H1 (cell line): ENCODE measurements around the gene DAB2IP. TPM values are rescaled to one million over a fixed set of nuclear protein-coding genes. Genes with fewer than 3 reads are reported as not detected.
A peak's percentile ranks its signal among the peaks of the same experiment; 100 is the strongest.

Experiments
- CTCF ChIA-PET: fragments of 300-600 bp; sonication (Branson Sonifier 250); formaldehyde crosslinking; loops from one replicate; lab custom pipeline; 2021; ENCODE audit not compliant: partially characterized antibody; lab: Charles Lee
- POLR2A ChIA-PET: fragments of 300-600 bp; sonication (Branson Sonifier 250); formaldehyde crosslinking; loops from one replicate; lab custom pipeline; 2021; ENCODE audit warnings: inconsistent platforms; ENCODE audit not compliant: partially characterized antibody; lab: Charles Lee
- DNase-seq, 2 experiments: peaks; one replicate each; pipeline versions ENCODE4 v3.0.0 to v3.0.0-alpha.2; 2010 to 2022; ENCODE audit warnings: low spot score in 2 of 2, low read depth in 1 of 2, mixed read lengths in 1 of 2
- FAIRE-seq: peaks from 2 replicates; lab custom pipeline; 2011; peaks lifted over from hg19 to GRCh38; lab: Jason Lieb, UNC
- H2AFZ ChIP-seq: 2 replicates; pipeline ENCODE4 v1.8.1; 2012; ENCODE audit warnings: low read length, inconsistent platforms
- H2AK5ac ChIP-seq: 2 replicates; pipeline ENCODE4 v1.6.1; 2013; ENCODE audit warnings: low read depth, low read length
- H2BK120ac ChIP-seq: replicated peaks from 2 replicates; pipeline ENCODE3; 2013; ENCODE audit warnings: low read depth, low read length, inconsistent platforms
- H2BK12ac ChIP-seq: 2 replicates; pipeline ENCODE4 v1.6.1; 2013; ENCODE audit warnings: low read depth, low read length
- H2BK15ac ChIP-seq: 2 replicates; pipeline ENCODE4 v1.6.1; 2013; ENCODE audit warnings: low read length
- H2BK20ac ChIP-seq: 2 replicates; pipeline ENCODE4 v1.6.1; 2013; ENCODE audit warnings: low read length
- H2BK5ac ChIP-seq: 2 replicates; pipeline ENCODE4 v1.6.1; 2013; ENCODE audit warnings: low read depth, low read length
- H3K14ac ChIP-seq: 2 replicates; pipeline ENCODE4 v1.6.1; 2013; ENCODE audit warnings: inconsistent platforms; ENCODE audit not compliant: insufficient read length
- H3K18ac ChIP-seq: 2 replicates; pipeline ENCODE4 v1.6.1; 2013; ENCODE audit warnings: low read length; ENCODE audit errors: extremely low read depth
- H3K23ac ChIP-seq: 2 replicates; pipeline ENCODE4 v1.6.1; 2013; ENCODE audit warnings: inconsistent platforms; ENCODE audit not compliant: insufficient read length
- H3K23me2 ChIP-seq: 2 replicates; pipeline ENCODE4 v1.6.1; 2013; ENCODE audit warnings: low read depth, low read length
- H3K27ac ChIP-seq: 2 replicates; pipeline ENCODE4 v1.6.1; 2011; ENCODE audit warnings: low read depth, low read length, inconsistent platforms
- H3K27me3 ChIP-seq, 4 experiments: replicated peaks in 1 of 4; 1 replicate in 1 of 4; 2 replicates in 3 of 4; pipeline versions ENCODE4 v1.6.1 to v1.8.1; 2011 to 2013; ENCODE audit warnings: low read length in 3 of 4, mild to moderate bottlenecking in 3 of 4, inconsistent platforms in 2 of 4, mixed read lengths in 2 of 4, moderate library complexity in 1 of 4; ENCODE audit not compliant: control insufficient read depth in 3 of 4, insufficient read depth in 3 of 4; ENCODE audit errors: extremely low read depth in 1 of 4
- H3K36me3 ChIP-seq, 4 experiments: 2 replicates each; pipeline versions ENCODE4 v1.6.1 to v1.8.1; 2011 to 2013; ENCODE audit warnings: mild to moderate bottlenecking in 4 of 4, low read length in 3 of 4, moderate library complexity in 2 of 4, control low read depth in 1 of 4, inconsistent platforms in 1 of 4; ENCODE audit not compliant: insufficient read depth in 4 of 4, control insufficient read depth in 2 of 4
- H3K4ac ChIP-seq: replicated peaks from 2 replicates; pipeline ENCODE3; 2013; ENCODE audit warnings: low read length, low read depth, mixed read lengths, inconsistent platforms; ENCODE audit not compliant: insufficient read length
- H3K4me1 ChIP-seq, 4 experiments: replicated peaks in 1 of 4; 1 replicate in 1 of 4; 2 replicates in 3 of 4; pipeline versions ENCODE4 v1.6.1 to v1.8.1; 2011 to 2013; ENCODE audit warnings: low read length in 3 of 4, inconsistent platforms in 2 of 4, mixed read lengths in 1 of 4; ENCODE audit not compliant: insufficient read depth in 4 of 4, control insufficient read depth in 3 of 4
- H3K4me2 ChIP-seq, 2 experiments: 2 replicates each; pipeline versions ENCODE4 v1.6.1 to v1.8.1; 2011 to 2013; ENCODE audit warnings: low read depth in 2 of 2, low read length in 2 of 2, control low read depth in 1 of 2, inconsistent platforms in 1 of 2, mild to moderate bottlenecking in 1 of 2; ENCODE audit not compliant: insufficient read depth in 1 of 2
- H3K4me3 ChIP-seq, 4 experiments: fragments of 200-600, 300-600 bp in 1 of 4; sonication (generic), shearing (Covaris generic), sonication (Bioruptor Twin) in 1 of 4; 2 replicates each; pipeline versions ENCODE4 v1.5.1 to v1.8.1; 2011 to 2016; ENCODE audit warnings: low read length in 4 of 4, low read depth in 3 of 4, control low read depth in 2 of 4, inconsistent platforms in 2 of 4, mild to moderate bottlenecking in 2 of 4, mixed read lengths in 1 of 4, moderate library complexity in 1 of 4; ENCODE audit not compliant: insufficient read depth in 2 of 4; ENCODE audit errors: extremely low read depth in 1 of 4
- H3K56ac ChIP-seq: replicated peaks from 2 replicates; pipeline ENCODE3; 2013; ENCODE audit warnings: low read depth, mild to moderate bottlenecking, mixed read lengths, low read length, inconsistent platforms; ENCODE audit not compliant: insufficient read length
- H3K79me1 ChIP-seq: 2 replicates; pipeline ENCODE4 v1.6.1; 2013; ENCODE audit warnings: low read depth, low read length, control low read depth
- H3K79me2 ChIP-seq, 2 experiments: 2 replicates each; pipeline versions ENCODE4 v1.6.1 to v1.8.1; 2012 to 2013; ENCODE audit warnings: low read length in 2 of 2, mild to moderate bottlenecking in 2 of 2, inconsistent platforms in 1 of 2; ENCODE audit not compliant: insufficient read depth in 2 of 2, control insufficient read depth in 1 of 2
- H3K9ac ChIP-seq, 4 experiments: replicated peaks in 1 of 4; 1 replicate in 1 of 4; 2 replicates in 3 of 4; pipeline versions ENCODE4 v1.6.1 to v1.8.1; 2011 to 2013; ENCODE audit warnings: low read depth in 3 of 4, low read length in 3 of 4, control low read depth in 2 of 4, mild to moderate bottlenecking in 2 of 4, moderate library complexity in 2 of 4, inconsistent platforms in 1 of 4; ENCODE audit errors: extremely low read depth in 1 of 4
- H3K9me3 ChIP-seq, 2 experiments: 2 replicates each; pipeline versions ENCODE4 v1.6.1 to v1.8.1; 2012 to 2013; ENCODE audit warnings: mild to moderate bottlenecking in 2 of 2, moderate library complexity in 2 of 2, control low read depth in 1 of 2, inconsistent platforms in 1 of 2, low read depth in 1 of 2, low read length in 1 of 2, mixed read lengths in 1 of 2; ENCODE audit not compliant: insufficient read depth in 2 of 2
- H4K20me1 ChIP-seq, 2 experiments: replicated peaks in 1 of 2; 2 replicates each; pipeline versions ENCODE3 to v1.8.1; 2011 to 2013; ENCODE audit warnings: inconsistent platforms in 2 of 2, low read length in 2 of 2, mild to moderate bottlenecking in 1 of 2; ENCODE audit not compliant: insufficient read depth in 2 of 2, control insufficient read depth in 1 of 2
- H4K5ac ChIP-seq: 2 replicates; pipeline ENCODE4 v1.6.1; 2013; ENCODE audit warnings: low read length, low read depth, mixed read lengths, inconsistent platforms; ENCODE audit not compliant: insufficient read length
- H4K8ac ChIP-seq: 2 replicates; pipeline ENCODE4 v1.8.0; 2013; ENCODE audit warnings: mild to moderate bottlenecking, moderate library complexity, low read length, inconsistent platforms; ENCODE audit not compliant: insufficient read depth; ENCODE audit errors: extremely low read depth
- H4K91ac ChIP-seq: replicated peaks from 2 replicates; pipeline ENCODE3; 2013; ENCODE audit warnings: low read length, mixed read lengths, inconsistent platforms; ENCODE audit not compliant: insufficient read length
- CEBPB ChIP-seq: IDR thresholded peaks from 2 replicates; pipeline ENCODE4 v1.6.1; 2012; ENCODE audit warnings: low read depth, low read length
- CHD2 ChIP-seq: IDR thresholded peaks from 2 replicates; pipeline ENCODE4 v1.6.1; 2012; ENCODE audit warnings: low read length, improper control_type of control experiment
- CREB1 ChIP-seq: IDR thresholded peaks from 2 replicates; pipeline ENCODE4 v1.6.1; 2012; ENCODE audit warnings: inconsistent platforms
- EZH2 ChIP-seq: fragments of 200-600 bp; sonication (generic); IDR thresholded peaks from 2 replicates; pipeline ENCODE4 v1.7.1; 2012; ENCODE audit warnings: low read depth, mild to moderate bottlenecking, moderate library complexity, low read length, inconsistent platforms; ENCODE audit not compliant: severe bottlenecking
- JUN ChIP-seq: IDR thresholded peaks from 2 replicates; pipeline ENCODE4 v1.6.1; 2011; ENCODE audit warnings: low read depth, mild to moderate bottlenecking, improper control_type of control experiment, low read length
- KDM1A ChIP-seq: fragments of 200-600, 300-600 bp; sonication (generic); IDR thresholded peaks from 2 replicates; pipeline ENCODE4 v1.7.1; 2016; ENCODE audit warnings: mild to moderate bottlenecking, low read length, borderline replicate concordance
- MAFK ChIP-seq: IDR thresholded peaks from 2 replicates; pipeline ENCODE4 v1.6.1; 2012; ENCODE audit warnings: low read depth, mild to moderate bottlenecking, improper control_type of control experiment, low read length
- MAX ChIP-seq: IDR thresholded peaks from 2 replicates; pipeline ENCODE4 v1.6.1; 2012; ENCODE audit warnings: inconsistent platforms
- NANOG ChIP-seq: IDR thresholded peaks from 2 replicates; pipeline ENCODE4 v1.6.1; 2011; ENCODE audit warnings: low read length, low read depth, mild to moderate bottlenecking, inconsistent platforms; ENCODE audit not compliant: insufficient read depth, poor library complexity, severe bottlenecking
- RFX5 ChIP-seq: IDR thresholded peaks from 2 replicates; pipeline ENCODE4 v1.6.1; 2011; ENCODE audit warnings: low read depth, low read length, improper control_type of control experiment, borderline replicate concordance
- SP4 ChIP-seq: IDR thresholded peaks from 2 replicates; pipeline ENCODE4 v1.6.1; 2012; ENCODE audit warnings: low read length, inconsistent platforms
- TCF12 ChIP-seq: IDR thresholded peaks from 2 replicates; pipeline ENCODE4 v1.6.1; 2011; ENCODE audit warnings: low read depth, mild to moderate bottlenecking, low read length
- USF2 ChIP-seq: IDR thresholded peaks from 2 replicates; pipeline ENCODE4 v1.6.1; 2011; ENCODE audit warnings: low read length, improper control_type of control experiment
- WGBS, 2 experiments: shearing (Covaris generic) in 1 of 2; methylation state at CpG; one replicate each; pipeline versions ENCODE4 v1.1.6 to v1.1.7; 2013 to 2015; ENCODE audit warnings: low lambda C conversion rate in 2 of 2, mixed read lengths in 2 of 2, inconsistent platforms in 1 of 2, low coverage in 1 of 2, missing lambda C conversion rate in 1 of 2; ENCODE audit not compliant: insufficient replicate concordance in 2 of 2, insufficient coverage in 1 of 2, insufficient read length in 1 of 2; ENCODE audit errors: extremely low coverage in 1 of 2, missing lambda C conversion rate in 1 of 2; 5-methylcytosine and 5-hydroxymethylcytosine counted together
- polyA plus RNA-seq, 7 experiments: library from polyadenylated mRNA; depleted of rRNA in 3 of 7; stranded (reverse) in 5 of 7; unstranded in 2 of 7; fragments of >200 nt in 5 of 7; fragments of 200-250 nt in 2 of 7; gene quantifications; 1 replicate in 5 of 7; 2 replicates in 1 of 7; 4 replicates in 1 of 7; pipeline versions ENCODE4 v1.2.1 to v1.2.3, GENCODE V29; 2011 to 2013; ENCODE audit warnings: missing spikeins in 2 of 7, mixed read lengths in 2 of 7
- total RNA-seq: library from RNA; stranded (reverse); fragmentation: NEBNext Ultra II Directional; extraction: Animal tissue kit (Norgen Biotek cat#: 25700); gene quantifications from 2 replicates; pipeline ENCODE4 v1.2.1, GENCODE V29; 2021

Gene DAB2IP
- total and polyA plus RNA-seq, 2 of the 8 experiments (the other 6 are each of a cell fraction or from before 2014, with no cell fraction given), result 19.7 to 39.5 TPM

- CTCF ChIA-PET, result interaction anchor here (1.0 to 1.8 kb wide), 3 partner anchors 14 to 119 kb away, joined by 3 to 4 read pairs (median 4); no protein-coding TSS in a partner anchor
- H3K9ac ChIP-seq, result no peak overlapping the region
- H3K27ac ChIP-seq, result no peak overlapping the region
- H2BK15ac ChIP-seq, result no peak overlapping the region
- H3K36me3 ChIP-seq, result no peaks in the 10 kb centered on the region
- DNase-seq (peak in 1 of 2 experiments; percentile 39), FAIRE-seq (no peak)
- WGBS, 2 experiments, result 74% methylated on average over 5 of the region's 5 CpGs; no CpG with 5 or more reads in 1 of the 2 experiments
- POLR2A ChIA-PET, result no interaction called here
- H2BK5ac ChIP-seq, result no peak overlapping the region
- H3K4ac ChIP-seq, result no peak overlapping the region
- no peak overlapping the region for H3K4me2 ChIP-seq
- no peaks in the 10 kb centered on the region for H3K4me1 ChIP-seq
- H3K4me3 ChIP-seq, result no peak overlapping the region
- no peak overlapping the region for H2AK5ac ChIP-seq
- no peaks in the 10 kb centered on the region for H3K79me2 ChIP-seq
- H3K23me2 ChIP-seq, result peaks cover 10% of the 10 kb centered on the region; the same call in 1 of the 2 replicates
- no peak overlapping the region for H2BK20ac ChIP-seq
- no peak overlapping the region for H4K8ac ChIP-seq
- peaks cover 0 to 2% of the 10 kb centered on the region in 2 experiments for H4K20me1 ChIP-seq
- H3K9me3 ChIP-seq, result 0 out of 4 replicates have a peak, but pooled peaks cover 0 to 2% of the 10 kb centered on the region in 2 experiments
- H2BK12ac ChIP-seq, result no peak overlapping the region
- H2BK120ac ChIP-seq, result no peak overlapping the region
- H2AFZ ChIP-seq, result no peak overlapping the region
- H4K5ac ChIP-seq, result no peak overlapping the region
- H3K14ac ChIP-seq, result no peak overlapping the region
- H3K56ac ChIP-seq, result no peak overlapping the region
- no peak overlapping the region for H3K23ac ChIP-seq
- no peaks in the 10 kb centered on the region; the same call in 1 of the 2 replicates for H3K79me1 ChIP-seq
- H3K27me3 ChIP-seq, result no peaks in the 10 kb centered on the region
- H4K91ac ChIP-seq, result no peak overlapping the region
- H3K18ac ChIP-seq, result no peak overlapping the region
- TF ChIP-seq MAX, result no peak
- no peak for TF ChIP-seq MAFK
- TF ChIP-seq RFX5, result no peak
- no peak for TF ChIP-seq TCF12
- TF ChIP-seq EZH2, result no peak
- TF ChIP-seq NANOG, result no peak
- TF ChIP-seq SP4, result no peak
- no peak for TF ChIP-seq CHD2
- no peak for TF ChIP-seq KDM1A
- no peak for TF ChIP-seq CEBPB
- TF ChIP-seq CREB1, result no peak
- TF ChIP-seq USF2, result no peak
- no peak for TF ChIP-seq JUN
Measured at GRCh38 chr9:121802753-121803152, 151.3 kb downstream of the DAB2IP start.
